Fibroblast of villous mesenchyme (primary cell): ENCODE measurements around the gene KCNK3. TPM values are rescaled to one million over a fixed set of nuclear protein-coding genes. Genes with fewer than 3 reads are reported as not detected.
A peak's percentile ranks its signal among the peaks of the same experiment; 100 is the strongest.

Experiments used
- DNase-seq: peaks from one replicate; pipeline ENCODE4 v3.0.0-alpha.2; 2010; ENCODE audit warnings: low read depth
- H3K4me3 ChIP-seq: 2 replicates; pipeline ENCODE4 v1.5.1; 2011; ENCODE audit warnings: low read depth, mild to moderate bottlenecking, low read length
- total RNA-seq: library from RNA; depleted of rRNA; stranded (reverse); fragments of >200 nt; gene quantifications from 2 replicates; pipeline ENCODE4 v1.2.3, GENCODE V29; 2012
- TF ChIP-seq, protein P1 (sequence below): IDR thresholded peaks from 2 replicates; pipeline ENCODE4 v1.5.1; 2012; ENCODE audit warnings: low read depth, mild to moderate bottlenecking, low read length; ENCODE audit not compliant: insufficient read depth

Gene KCNK3
- total RNA-seq, 1 donor: under 0.01 TPM

DNA sequence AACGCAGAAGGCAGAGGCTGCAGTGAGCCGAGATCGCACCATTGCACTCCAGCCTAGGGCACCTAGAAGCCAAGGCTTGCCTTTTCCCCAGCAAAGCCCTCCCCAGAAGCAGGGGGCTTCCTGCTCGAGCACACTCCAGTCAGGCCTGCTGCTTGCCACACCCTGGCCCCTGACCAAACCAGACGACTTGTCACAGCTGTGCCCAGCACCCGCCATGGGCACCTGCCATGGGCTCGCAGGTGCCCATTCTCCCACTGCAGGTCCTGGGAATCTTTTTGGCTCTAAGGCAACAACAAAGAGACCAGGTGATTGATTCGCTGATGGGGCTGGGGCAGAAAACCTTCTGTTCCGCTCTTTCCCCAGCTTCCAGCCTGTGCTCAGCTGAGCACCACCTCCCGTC is 4.9 kb downstream of the KCNK3 start:
- TF ChIP-seq, protein P1, sequence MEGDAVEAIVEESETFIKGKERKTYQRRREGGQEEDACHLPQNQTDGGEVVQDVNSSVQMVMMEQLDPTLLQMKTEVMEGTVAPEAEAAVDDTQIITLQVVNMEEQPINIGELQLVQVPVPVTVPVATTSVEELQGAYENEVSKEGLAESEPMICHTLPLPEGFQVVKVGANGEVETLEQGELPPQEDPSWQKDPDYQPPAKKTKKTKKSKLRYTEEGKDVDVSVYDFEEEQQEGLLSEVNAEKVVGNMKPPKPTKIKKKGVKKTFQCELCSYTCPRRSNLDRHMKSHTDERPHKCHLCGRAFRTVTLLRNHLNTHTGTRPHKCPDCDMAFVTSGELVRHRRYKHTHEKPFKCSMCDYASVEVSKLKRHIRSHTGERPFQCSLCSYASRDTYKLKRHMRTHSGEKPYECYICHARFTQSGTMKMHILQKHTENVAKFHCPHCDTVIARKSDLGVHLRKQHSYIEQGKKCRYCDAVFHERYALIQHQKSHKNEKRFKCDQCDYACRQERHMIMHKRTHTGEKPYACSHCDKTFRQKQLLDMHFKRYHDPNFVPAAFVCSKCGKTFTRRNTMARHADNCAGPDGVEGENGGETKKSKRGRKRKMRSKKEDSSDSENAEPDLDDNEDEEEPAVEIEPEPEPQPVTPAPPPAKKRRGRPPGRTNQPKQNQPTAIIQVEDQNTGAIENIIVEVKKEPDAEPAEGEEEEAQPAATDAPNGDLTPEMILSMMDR: no peak
- no peak overlapping the region for H3K4me3 ChIP-seq

DNA sequence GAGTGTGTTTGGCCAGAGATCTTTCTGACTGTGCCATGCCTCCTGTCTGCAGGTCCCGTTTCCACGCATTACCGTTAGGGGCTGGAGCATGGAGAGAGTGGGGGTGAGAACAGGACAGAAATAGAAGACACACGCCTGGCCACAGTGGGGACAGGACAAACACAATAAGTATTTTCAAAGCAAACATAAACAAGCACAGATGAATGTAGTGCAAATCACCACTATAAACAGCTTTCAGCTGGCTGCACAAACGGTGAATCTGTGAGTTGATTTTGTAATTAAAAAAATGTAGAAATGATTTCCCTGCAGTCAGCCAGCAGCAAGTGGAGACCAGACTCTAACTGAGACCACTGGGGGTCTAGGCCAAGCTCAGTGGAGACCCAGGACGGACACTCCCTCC is 6.8 kb downstream of the KCNK3 start:
- no peak for DNase-seq
- no peak overlapping the region for H3K4me3 ChIP-seq
- TF ChIP-seq, protein P1: no peak

More for the DNA sequence above, 4.9 kb downstream of the KCNK3 start:
- no peak for DNase-seq

GRCh38 chr2:26700078-26700477 is 7.6 kb downstream of the KCNK3 start:
- no peak for DNase-seq
- H3K4me3 ChIP-seq: no peak overlapping the region
- TF ChIP-seq, protein P1: no peak

GRCh38 chr2:26701596-26701995 is 9.1 kb downstream of the KCNK3 start:
- no peak for DNase-seq
- no peak overlapping the region for H3K4me3 ChIP-seq
- TF ChIP-seq, protein P1: no peak

DNA sequence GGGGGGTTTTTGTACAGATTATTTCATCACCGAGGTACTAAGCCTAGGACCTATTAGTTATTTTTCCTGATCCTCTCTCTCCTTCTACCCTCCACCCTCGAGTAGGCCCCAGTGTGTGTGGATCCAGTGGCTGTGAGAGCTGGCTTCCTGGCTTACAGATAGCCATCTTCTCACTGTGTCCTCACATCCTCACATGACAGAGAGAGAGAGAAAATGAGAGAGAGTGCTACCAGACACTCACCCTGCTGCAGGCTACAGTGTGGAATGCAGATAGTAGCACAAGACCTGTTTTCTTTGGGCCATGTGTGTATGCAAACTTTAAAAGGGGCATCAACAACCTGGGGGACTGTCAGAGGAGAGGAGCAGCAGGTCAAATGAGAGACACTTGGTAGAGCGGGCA is 9.5 kb downstream of the KCNK3 start:
- DNase-seq: peak; percentile 50
- no peak overlapping the region for H3K4me3 ChIP-seq
- TF ChIP-seq, protein P1: no peak

DNA sequence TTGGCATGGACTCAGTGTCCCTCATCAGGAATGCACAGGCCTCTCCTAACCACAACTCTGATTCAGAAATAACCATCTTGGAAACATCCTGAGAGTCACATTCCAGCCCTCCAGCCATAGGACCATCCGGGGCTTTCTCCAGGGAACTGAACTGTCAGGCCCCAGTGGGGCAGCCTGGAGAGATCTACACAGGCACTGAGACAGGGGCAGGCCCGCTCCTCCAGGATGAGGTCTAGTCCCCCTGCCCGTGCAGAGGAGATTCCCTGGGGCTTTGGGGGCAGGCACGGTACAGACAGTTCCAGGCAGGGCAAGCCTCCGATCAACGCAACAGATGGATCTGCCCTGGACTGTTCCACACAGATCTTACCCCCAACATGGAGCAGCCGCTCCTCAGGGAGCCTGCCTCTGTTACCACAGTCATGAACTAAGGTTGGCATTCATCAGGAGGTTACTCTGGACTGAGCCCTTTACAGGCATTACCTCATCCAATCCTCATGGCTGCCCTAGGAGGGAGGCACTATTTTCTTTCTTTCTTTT is 12.0 kb downstream of the KCNK3 start:
- DNase-seq: peak; percentile 45

More for the DNA sequence above, 12.0 kb downstream of the KCNK3 start:
- TF ChIP-seq, protein P1: no peak
- H3K4me3 ChIP-seq: no peak overlapping the region
